Epithelial cell of esophagus (primary cell): ENCODE data around the gene PRSS38.

Source experiments
- DNase-seq: peaks from one replicate; pipeline ENCODE4 v3.0.0; 2010; ENCODE audit warnings: low read depth
- H3K4me3 ChIP-seq: 2 replicates; pipeline ENCODE4 v1.5.1; 2011; ENCODE audit warnings: mild to moderate bottlenecking, low read length, control low read depth
- TF ChIP-seq, protein P1 (sequence below): IDR thresholded peaks from 2 replicates; pipeline ENCODE4 v1.5.1; 2011; ENCODE audit warnings: low read depth, mild to moderate bottlenecking, low read length, control low read depth, inconsistent platforms; ENCODE audit not compliant: insufficient read depth; ENCODE audit errors: missing control alignments

Gene PRSS38

DNA sequence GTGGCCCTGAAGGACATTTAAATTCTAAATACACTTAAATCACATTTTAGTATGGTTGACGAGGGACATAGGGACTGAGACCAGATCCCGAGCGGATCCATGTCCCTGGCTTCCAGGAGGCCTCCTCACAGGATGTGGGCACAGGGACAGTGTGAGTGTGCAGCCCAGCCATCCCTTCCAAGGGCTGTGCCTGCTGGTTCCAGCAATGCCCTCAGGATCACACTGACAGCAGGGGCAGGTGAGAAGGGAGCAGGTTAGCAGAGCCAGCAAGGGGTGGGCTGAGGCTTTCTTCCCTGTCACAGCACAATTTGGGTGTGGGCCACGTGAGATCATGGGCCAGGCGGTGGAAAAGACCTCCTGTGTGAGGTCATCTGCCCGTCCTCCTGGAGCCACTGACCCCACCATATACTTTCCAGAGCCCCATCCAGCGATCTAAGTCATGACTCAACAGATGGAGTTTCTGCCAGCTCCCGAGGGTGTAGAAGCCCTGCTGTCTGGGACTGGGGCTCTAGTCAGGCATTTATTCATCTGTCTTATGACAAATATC lies 37.0 kb upstream of the PRSS38 start:
- no peak for DNase-seq
- H3K4me3 ChIP-seq = no peak overlapping the region
- TF ChIP-seq, protein P1, sequence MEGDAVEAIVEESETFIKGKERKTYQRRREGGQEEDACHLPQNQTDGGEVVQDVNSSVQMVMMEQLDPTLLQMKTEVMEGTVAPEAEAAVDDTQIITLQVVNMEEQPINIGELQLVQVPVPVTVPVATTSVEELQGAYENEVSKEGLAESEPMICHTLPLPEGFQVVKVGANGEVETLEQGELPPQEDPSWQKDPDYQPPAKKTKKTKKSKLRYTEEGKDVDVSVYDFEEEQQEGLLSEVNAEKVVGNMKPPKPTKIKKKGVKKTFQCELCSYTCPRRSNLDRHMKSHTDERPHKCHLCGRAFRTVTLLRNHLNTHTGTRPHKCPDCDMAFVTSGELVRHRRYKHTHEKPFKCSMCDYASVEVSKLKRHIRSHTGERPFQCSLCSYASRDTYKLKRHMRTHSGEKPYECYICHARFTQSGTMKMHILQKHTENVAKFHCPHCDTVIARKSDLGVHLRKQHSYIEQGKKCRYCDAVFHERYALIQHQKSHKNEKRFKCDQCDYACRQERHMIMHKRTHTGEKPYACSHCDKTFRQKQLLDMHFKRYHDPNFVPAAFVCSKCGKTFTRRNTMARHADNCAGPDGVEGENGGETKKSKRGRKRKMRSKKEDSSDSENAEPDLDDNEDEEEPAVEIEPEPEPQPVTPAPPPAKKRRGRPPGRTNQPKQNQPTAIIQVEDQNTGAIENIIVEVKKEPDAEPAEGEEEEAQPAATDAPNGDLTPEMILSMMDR = no peak

DNA sequence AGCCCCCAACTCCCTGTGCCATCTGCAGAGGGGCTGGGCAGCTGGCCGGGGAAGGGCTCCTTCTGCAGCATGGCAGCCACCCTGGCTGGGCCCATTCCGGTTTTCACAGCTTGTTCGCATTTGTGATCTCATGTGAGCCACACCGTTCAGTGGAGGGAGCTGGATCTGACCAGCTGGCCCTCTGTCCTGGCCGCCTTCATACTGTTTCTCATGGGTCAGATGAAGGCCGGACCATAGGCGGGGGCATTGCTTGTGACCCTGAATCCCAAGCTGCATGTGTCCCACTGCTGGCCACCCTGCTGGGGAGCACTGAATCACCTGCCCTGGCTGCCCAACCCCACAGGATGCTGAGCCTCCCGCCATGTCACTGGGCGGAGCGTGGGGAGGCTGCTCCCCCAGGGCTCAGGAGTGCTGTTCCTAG lies 36.4 kb upstream of the PRSS38 start:
- TF ChIP-seq, protein P1 = no peak
- DNase-seq = no peak
- H3K4me3 ChIP-seq = no peak overlapping the region

DNA sequence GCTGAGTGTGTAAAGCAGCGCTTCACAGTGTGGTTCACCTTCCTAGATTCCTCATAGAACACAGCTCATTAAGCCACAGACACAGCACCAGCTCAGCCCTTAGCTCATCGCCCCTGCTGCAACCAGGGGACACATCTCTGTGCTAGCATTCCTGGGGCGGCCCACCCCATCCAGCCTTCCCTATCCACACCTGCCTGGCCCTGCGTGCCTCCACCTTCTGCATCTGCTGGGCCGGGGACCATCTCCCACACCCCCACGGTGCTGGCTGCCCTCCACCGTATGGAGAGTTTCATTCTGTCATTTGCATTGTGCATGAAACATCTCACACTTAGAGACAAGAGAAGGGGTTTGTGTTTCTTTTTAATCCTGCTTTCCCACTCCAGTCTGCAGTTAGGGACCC lies 35.8 kb upstream of the PRSS38 start:
- TF ChIP-seq, protein P1 = no peak
- H3K4me3 ChIP-seq = no peak overlapping the region
- DNase-seq = no peak

DNA sequence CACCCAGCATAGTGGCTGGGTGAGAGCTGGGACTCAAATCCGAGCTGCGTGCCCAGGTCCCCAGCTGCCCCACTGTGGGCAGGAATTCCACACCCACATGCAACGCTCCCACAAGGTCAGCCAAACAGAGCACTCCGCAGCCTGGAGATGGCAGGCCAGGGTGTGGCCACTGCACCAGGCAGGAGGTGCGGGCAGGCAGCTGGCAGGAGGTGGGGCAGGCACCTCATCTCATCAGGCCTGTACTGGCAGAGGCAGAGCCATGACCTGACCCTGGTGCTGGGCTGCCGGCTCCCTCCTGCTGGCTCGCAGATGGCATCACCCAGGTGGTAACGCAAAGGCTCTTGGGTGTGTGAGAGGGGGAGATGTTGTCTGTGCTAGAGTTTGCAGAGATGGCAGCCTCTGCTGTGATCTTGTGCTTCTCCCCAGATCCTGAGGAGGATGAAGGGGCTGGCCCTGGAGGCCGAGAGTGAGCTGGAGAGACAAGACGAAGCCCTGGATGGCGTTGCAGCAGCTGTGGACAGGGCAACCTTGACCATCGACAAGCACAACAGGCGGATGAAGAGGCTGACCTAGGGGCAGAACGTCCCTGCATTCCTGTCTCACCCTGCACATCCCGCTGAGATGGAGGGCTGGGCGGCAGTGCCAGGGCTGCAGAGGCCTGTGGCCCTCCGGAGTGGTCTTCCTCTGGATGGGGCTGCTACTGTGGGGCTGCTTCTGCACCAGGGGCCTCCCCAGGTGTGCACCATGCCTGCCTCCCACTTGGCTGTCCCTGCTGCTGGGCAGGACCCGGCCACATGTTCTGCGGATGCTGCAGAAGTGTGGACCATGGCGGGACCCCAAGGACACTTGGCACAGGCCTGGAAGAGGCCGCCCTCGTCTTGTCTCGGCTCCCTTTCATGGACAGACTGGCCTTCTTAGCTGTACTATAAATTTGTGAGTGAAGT lies 35.1 kb upstream of the PRSS38 start:
- no peak for DNase-seq
- TF ChIP-seq, protein P1 = no peak
- H3K4me3 ChIP-seq = no peak overlapping the region

DNA sequence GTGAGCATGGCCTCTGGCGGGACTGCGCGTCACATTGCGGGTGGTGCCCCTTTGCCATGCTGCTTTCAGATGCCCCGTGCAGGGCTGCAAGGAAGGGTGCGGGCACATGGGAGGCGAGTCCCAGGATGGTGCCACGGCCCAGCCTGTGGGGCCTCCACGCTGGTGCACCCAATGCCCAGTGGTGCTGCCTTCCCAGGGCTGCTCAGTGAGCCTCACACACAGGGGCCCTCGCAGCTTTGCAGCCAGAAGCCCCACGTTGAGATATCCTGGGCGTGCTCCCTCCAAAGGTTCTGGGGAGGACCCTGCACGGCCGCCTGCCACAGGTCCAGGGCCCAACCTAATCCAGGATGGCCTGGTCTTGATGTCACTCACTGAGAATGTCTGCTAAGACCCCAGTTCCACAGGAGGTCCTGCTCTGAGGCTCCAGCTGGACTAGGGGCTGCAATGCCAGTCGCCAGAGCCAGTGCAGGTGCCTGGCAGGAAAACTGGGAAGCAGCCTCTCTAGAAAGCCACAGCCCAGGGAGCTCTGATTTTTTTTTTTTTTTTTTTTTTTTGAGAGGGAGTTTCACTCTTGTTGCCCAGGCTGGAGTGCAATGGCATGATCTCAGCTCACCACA lies 34.1 kb upstream of the PRSS38 start:
- TF ChIP-seq, protein P1 = no peak
- no peak overlapping the region for H3K4me3 ChIP-seq
- no peak for DNase-seq

DNA sequence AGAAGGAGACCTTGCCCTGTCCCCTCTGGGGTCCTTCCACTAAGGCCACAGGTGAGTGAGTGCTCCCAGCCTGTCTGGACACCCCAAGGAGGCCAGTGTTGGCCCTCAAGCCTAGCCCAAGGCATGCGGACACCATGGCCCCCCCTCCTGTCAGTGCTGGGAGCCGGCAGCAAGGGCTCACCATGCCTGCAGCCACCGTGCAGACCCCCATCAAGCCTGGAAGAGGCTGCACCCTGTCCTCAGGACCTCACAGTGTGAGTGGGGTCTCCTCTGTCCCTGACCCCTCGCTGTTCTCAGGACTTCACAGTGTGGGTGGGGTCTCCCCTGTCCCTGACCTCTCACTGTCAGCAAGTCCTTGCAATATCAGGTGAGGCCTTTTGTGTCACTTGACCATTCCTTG lies 33.2 kb upstream of the PRSS38 start:
- no peak overlapping the region for H3K4me3 ChIP-seq
- TF ChIP-seq, protein P1 = no peak
- no peak for DNase-seq
